Endothelial cell of umbilical vein (primary cell): ENCODE measurements around the gene SZT2. TPM values are rescaled to one million over a fixed set of nuclear protein-coding genes. Genes with fewer than 3 reads are reported as not detected.
A peak's percentile ranks its signal among the peaks of the same experiment; 100 is the strongest.

Experiments used
- BruUV-seq: library from RNA; stranded (reverse); fragments of 400-500 nt; replicated peaks from 2 replicates; lab custom pipeline; 2021; lab: Mats Ljungman, UMichigan
- CTCF ChIA-PET: fragments of 300-600, 350-600 bp; sonication (Branson Sonifier 250); formaldehyde crosslinking; loops from one replicate; lab custom pipeline; 2021; ENCODE audit warnings: antibody characterized with exemption, inconsistent platforms; lab: Charles Lee
- POLR2A ChIA-PET: fragments of 300-600, 350-600 bp; sonication (Branson Sonifier 250); formaldehyde crosslinking; loops from one replicate; lab custom pipeline; 2021; ENCODE audit warnings: antibody characterized with exemption, inconsistent platforms; lab: Charles Lee
- DNase-seq: peaks from one replicate; pipeline ENCODE4 v3.0.0-alpha.2; 2011; ENCODE audit warnings: low read depth, low spot score
- FAIRE-seq: peaks from 2 replicates; lab custom pipeline; 2011; peaks lifted over from hg19 to GRCh38; lab: Jason Lieb, UNC
- H2AFZ ChIP-seq: 2 replicates; pipeline ENCODE4 v1.6.0; 2012; ENCODE audit warnings: low read depth, low read length, control low read depth, inconsistent platforms
- H3K27ac ChIP-seq: 2 replicates; pipeline ENCODE4 v1.5.1; 2011; ENCODE audit warnings: low read depth, mild to moderate bottlenecking, control low read depth, low read length, moderate library complexity; ENCODE audit not compliant: insufficient read depth
- H3K27me3 ChIP-seq, 2 experiments: 2 replicates each; pipeline versions ENCODE4 v1.6.0 to v1.6.1; 2011; ENCODE audit warnings: low read length in 2 of 2, mixed read lengths in 1 of 2; ENCODE audit not compliant: control insufficient read depth in 2 of 2, insufficient read depth in 2 of 2
- H3K36me3 ChIP-seq, 2 experiments: 2 replicates in 1 of 2; 3 replicates in 1 of 2; pipeline ENCODE4 v1.5.1; 2011; ENCODE audit warnings: low read length in 2 of 2, mild to moderate bottlenecking in 1 of 2, moderate library complexity in 1 of 2; ENCODE audit not compliant: control insufficient read depth in 2 of 2, insufficient read depth in 2 of 2; ENCODE audit errors: extremely low read depth in 1 of 2
- H3K4me1 ChIP-seq: 3 replicates; pipeline ENCODE4 v1.5.1; 2011; ENCODE audit warnings: mild to moderate bottlenecking, low read length; ENCODE audit not compliant: control insufficient read depth, insufficient read depth; ENCODE audit errors: extremely low read depth
- H3K4me2 ChIP-seq: 2 replicates; pipeline ENCODE4 v1.6.1; 2011; ENCODE audit warnings: low read length, control low read depth, mixed read lengths; ENCODE audit not compliant: insufficient read depth
- H3K4me3 ChIP-seq, 3 experiments: fragments of 200-600 bp in 1 of 3; sonication (generic), shearing (Covaris generic) in 1 of 3; replicated peaks in 1 of 3; 2 replicates each; pipeline ENCODE4 v1.5.1; 2011 to 2016; ENCODE audit warnings: control low read depth in 3 of 3, low read length in 3 of 3, mild to moderate bottlenecking in 2 of 3, inconsistent platforms in 1 of 3, low read depth in 1 of 3, moderate library complexity in 1 of 3; ENCODE audit not compliant: insufficient read depth in 1 of 3
- H3K79me2 ChIP-seq: 2 replicates; pipeline ENCODE4 v1.6.0; 2012; ENCODE audit warnings: low read length, inconsistent platforms; ENCODE audit not compliant: control insufficient read depth, insufficient read depth
- H3K9ac ChIP-seq: replicated peaks from 2 replicates; pipeline ENCODE3; 2011; ENCODE audit warnings: low read length, control low read depth; ENCODE audit not compliant: insufficient read depth; ENCODE audit errors: extremely low read depth
- H3K9me1 ChIP-seq: replicated peaks from 3 replicates; pipeline ENCODE4 v1.6.0; 2011; ENCODE audit warnings: mild to moderate bottlenecking, low read length; ENCODE audit not compliant: control insufficient read depth, insufficient read depth; ENCODE audit errors: extremely low read depth
- H3K9me3 ChIP-seq: replicated peaks from 2 replicates; pipeline ENCODE4 v1.5.1; 2012; ENCODE audit warnings: low read length, inconsistent platforms; ENCODE audit not compliant: control insufficient read depth, insufficient read depth
- H4K20me1 ChIP-seq: replicated peaks from 2 replicates; pipeline ENCODE3; 2011; ENCODE audit warnings: mild to moderate bottlenecking, low read length; ENCODE audit not compliant: control insufficient read depth, insufficient read depth; ENCODE audit errors: extremely low read depth
- JUN ChIP-seq: IDR thresholded peaks from 2 replicates; pipeline ENCODE4 v1.6.1; 2011; ENCODE audit warnings: borderline replicate concordance, low read depth; ENCODE audit not compliant: insufficient read length, insufficient read depth
- POLR2A ChIP-seq: IDR thresholded peaks from 2 replicates; pipeline ENCODE4 v1.6.1; 2012; ENCODE audit warnings: low read depth, mild to moderate bottlenecking, control low read depth, low read length
- POLR2AphosphoS5 ChIP-seq: IDR thresholded peaks from 2 replicates; pipeline ENCODE4 v1.6.1; 2012; ENCODE audit warnings: low read depth, mild to moderate bottlenecking, control low read depth, low read length, moderate library complexity; ENCODE audit not compliant: insufficient read depth
- dilution Hi-C: fragments of 300-500 bp; cut with MboI; formaldehyde crosslinking; loops from one replicate; pipeline ENCODE4 v1.15.0; 2019; ENCODE audit warnings: low sequenced_read_pairs; ENCODE audit not compliant: extremely low pct_ligation_motif_present
- intact Hi-C: fragments of 100-400 bp; cut with micrococcal nuclease; formaldehyde crosslinking; loops from one replicate; pipeline ENCODE4 v1.10.0; 2022
- polyA plus RNA-seq, 4 experiments: library from polyadenylated mRNA; depleted of rRNA in 3 of 4; stranded (reverse) in 3 of 4; unstranded in 1 of 4; fragments of >200 nt; gene quantifications; 2 replicates each; pipeline versions ENCODE4 v1.2.1 to v1.2.3, GENCODE V29; 2011 to 2012; ENCODE audit warnings: missing spikeins in 1 of 4
- total RNA-seq: library from RNA; stranded (reverse); gene quantifications from 2 replicates; pipeline ENCODE4 v1.2.3, GENCODE V29; 2021

Gene SZT2
- total and polyA plus RNA-seq, 2 donors (not counting 3 experiments of a cell fraction or from before 2014, with no cell fraction given) = 11.4 to 49.9 TPM

DNA sequence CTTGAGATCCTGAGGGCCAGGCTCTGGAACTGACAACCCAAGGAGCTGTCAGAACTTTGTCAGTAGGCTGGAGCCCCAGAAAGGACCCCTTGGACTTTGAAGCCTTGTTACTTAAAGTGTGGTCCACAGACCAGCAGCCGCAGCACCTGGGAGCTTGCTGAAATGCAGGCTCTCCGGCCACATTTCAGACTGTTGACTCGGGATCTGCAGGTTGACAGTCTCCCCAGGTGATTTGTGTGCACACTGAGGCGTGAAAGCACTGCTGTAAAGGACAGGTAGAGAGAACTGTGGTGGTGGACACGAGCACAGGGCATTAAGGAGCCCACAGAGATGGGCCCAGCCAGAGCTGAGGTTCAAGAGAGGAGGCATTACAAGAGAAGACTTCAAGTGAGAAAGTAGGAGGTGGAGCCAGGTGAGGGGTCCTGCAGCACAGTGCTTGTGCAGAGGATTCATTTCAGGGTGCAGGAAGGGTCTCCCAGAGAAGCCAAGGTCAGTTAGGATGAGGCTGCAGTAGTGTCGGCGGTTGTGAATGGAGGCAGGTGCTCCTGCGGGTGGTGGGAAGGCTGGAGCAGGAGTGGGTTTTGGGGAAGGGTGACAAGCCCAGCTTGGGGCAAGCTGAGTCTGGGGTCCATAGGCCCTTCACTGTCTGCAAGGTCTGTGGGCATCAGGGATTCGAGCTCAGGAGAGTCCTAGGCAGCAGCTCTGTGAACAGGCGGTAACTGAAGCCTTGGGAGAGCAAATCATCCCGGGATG, 59.4 kb downstream of the SZT2 start:
- CTCF ChIA-PET = interaction anchor here (1.0 kb wide), 2 partner anchors 11 to 24 kb away, joined by 3 to 4 read pairs; no protein-coding TSS in a partner anchor
- H3K4me1 ChIP-seq = peaks cover 34% of the 10 kb centered on the region
- no peak overlapping the region for H3K4me3 ChIP-seq
- FAIRE-seq (no peak), DNase-seq (no peak)
- H2AFZ ChIP-seq = no peak overlapping the region
- H3K27me3 ChIP-seq = no peaks in the 10 kb centered on the region
- no peak overlapping the region for H3K4me2 ChIP-seq
- H3K27ac ChIP-seq = no peak overlapping the region
- H3K79me2 ChIP-seq = peaks cover 26% of the 10 kb centered on the region
- POLR2A ChIA-PET = no interaction called here
- peaks cover 18 to 54% of the 10 kb centered on the region in 2 experiments for H3K36me3 ChIP-seq
- intact Hi-C loops (no loop called here), dilution Hi-C loops (no loop called here)
- no peaks in the 10 kb centered on the region for H4K20me1 ChIP-seq
- H3K9me3 ChIP-seq = no peaks in the 10 kb centered on the region
- BruUV-seq = no TSS peak
- H3K9me1 ChIP-seq = no peaks in the 10 kb centered on the region
- H3K9ac ChIP-seq = no peak overlapping the region
- TF ChIP-seq POLR2AphosphoS5 (no peak), POLR2A (peak; percentile 18)

DNA sequence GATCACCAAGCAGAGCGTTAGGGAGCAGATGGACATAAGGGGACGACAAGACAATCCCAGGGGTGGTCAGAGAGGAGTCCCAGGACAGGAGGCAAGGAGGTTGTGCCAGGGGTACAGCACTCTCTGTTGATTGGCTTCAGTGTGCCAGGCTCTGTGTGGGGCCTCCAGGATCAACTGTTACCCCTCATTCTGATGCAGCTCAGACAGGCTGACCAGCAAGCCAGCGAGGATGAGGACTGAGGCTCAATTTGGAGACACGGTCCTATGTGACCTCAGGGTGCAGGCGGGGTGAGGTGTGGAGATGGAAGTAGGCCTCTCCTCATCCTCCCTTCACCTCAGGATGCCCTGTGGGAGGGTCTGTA, 60.0 kb downstream of the SZT2 start:
- Histone ChIP-seq H3K36me3 (peaks cover 18 to 54% of the 10 kb centered on the region in 2 experiments), H3K79me2 (peaks cover 26% of the 10 kb centered on the region), H3K4me2 (no peak overlapping the region), H3K9me3 (no peaks in the 10 kb centered on the region), H3K27me3 (no peaks in the 10 kb centered on the region), H3K9ac (no peak overlapping the region), H2AFZ (no peak overlapping the region), H3K9me1 (no peaks in the 10 kb centered on the region), H3K4me3 (no peak overlapping the region), H3K4me1 (peaks cover 40% of the 10 kb centered on the region), H4K20me1 (no peaks in the 10 kb centered on the region), H3K27ac (no peak overlapping the region)
- ChIA-PET CTCF (no interaction called here), POLR2A (no interaction called here)
- no peak for DNase-seq
- no TSS peak for BruUV-seq
- TF ChIP-seq POLR2A = peak; percentile 25
- TF ChIP-seq JUN = no peak
- FAIRE-seq = no peak
- dilution Hi-C loops = no loop called here
- intact Hi-C loops = no loop called here
